Tibial nerve (tissue), 4 donors: ENCODE data around the gene TMIGD2. TPM values are rescaled to one million over a fixed set of nuclear protein-coding genes. Genes with fewer than 3 reads are reported as not detected.

Experiments used
- DNase-seq, 2 donors: peaks; one replicate each; pipeline ENCODE4 v3.0.0-alpha.2; 2019; ENCODE audit warnings: low spot score in 2 of 2
- H3K27ac ChIP-seq, 4 donors: fragments of 200-600 bp; sonication (generic) in 3 of 4; one replicate each; pipeline ENCODE4 v1.5.1; 2017 to 2019; ENCODE audit warnings: mild to moderate bottlenecking in 1 of 4
- H3K27me3 ChIP-seq, 2 donors: fragments of 200-600 bp; sonication (generic) in 1 of 2; one replicate each; pipeline versions ENCODE4 v1.5.1 to v1.6.0; 2017 to 2019
- H3K36me3 ChIP-seq, 3 donors: fragments of 200-600 bp; sonication (generic); one replicate each; pipeline ENCODE4 v1.5.1; 2018 to 2019
- H3K4me1 ChIP-seq, 4 donors: fragments of 200-600 bp; sonication (generic) in 3 of 4; one replicate each; pipeline ENCODE4 v1.5.1; 2017 to 2019
- H3K4me3 ChIP-seq, 4 donors: fragments of 200-600 bp; sonication (generic) in 3 of 4; one replicate each; pipeline ENCODE4 v1.5.1; 2017 to 2019; ENCODE audit warnings: mild to moderate bottlenecking in 1 of 4, moderate library complexity in 1 of 4
- H3K9me3 ChIP-seq, 4 donors: fragments of 200-600 bp; sonication (generic) in 3 of 4; one replicate each; pipeline ENCODE4 v1.5.1; 2017 to 2019
- CTCF ChIP-seq, 5 experiments: fragments of 200-600 bp in 3 of 5; fragments of 450-650 bp in 2 of 5; sonication (generic) in 3 of 5; IDR thresholded peaks; one replicate each; pipeline ENCODE4 v1.5.1; 2016 to 2019; ENCODE audit warnings: antibody characterized with exemption in 5 of 5, mild to moderate bottlenecking in 3 of 5, moderate library complexity in 2 of 5
- EP300 ChIP-seq, 2 donors: sonication (generic); formaldehyde crosslinking; IDR thresholded peaks; one replicate each; pipeline ENCODE4 v1.6.1; 2017; ENCODE audit warnings: antibody characterized with exemption in 2 of 2, mild to moderate bottlenecking in 1 of 2
- POLR2A ChIP-seq, 2 donors: fragments of 450-650 bp; IDR thresholded peaks; one replicate each; pipeline ENCODE4 v1.6.1; 2017; ENCODE audit warnings: antibody characterized with exemption in 2 of 2, mild to moderate bottlenecking in 2 of 2, moderate library complexity in 2 of 2
- WGBS, 2 donors: methylation state at CpG; one replicate each; pipeline ENCODE4 v1.1.5; 2018; 5-methylcytosine and 5-hydroxymethylcytosine counted together
- total RNA-seq, 4 donors: library from RNA; depleted of rRNA; stranded (reverse); fragments of >200 nt; gene quantifications; one replicate each; pipeline ENCODE4 v1.1.0, GENCODE V29; 2016

The TMIGD2 gene
- total RNA-seq, 4 donors from 2014 or later = 0.60 to 7.9 (median 1.2) TPM; not detected in 1

GRCh38 chr19:4303819-4304537 lies 1.8 kb upstream of the TMIGD2 start:
- no peaks in the 10 kb centered on the region for H3K36me3 ChIP-seq
- H3K9me3 ChIP-seq = no peaks in the 10 kb centered on the region
- H3K4me1 ChIP-seq = peaks cover 0 to 9% (median 0%) of the 10 kb centered on the region in 4 donors
- H3K27ac ChIP-seq = no peak overlapping the region
- H3K4me3 ChIP-seq = peak overlapping the region in 2 of 4 donors; percentile 23 to 34
- DNase-seq = no peak
- no peak for TF ChIP-seq EP300 (IDR thresholded peaks at IDR 0.05)
- TF ChIP-seq CTCF (IDR thresholded peaks at IDR 0.05) = no peak
- no peak for TF ChIP-seq POLR2A (IDR thresholded peaks at IDR 0.05)
- WGBS, 2 donors = 48 to 53% methylated on average over 18 of the region's 18 CpGs
- peaks cover 0 to 26% of the 10 kb centered on the region in 2 donors for H3K27me3 ChIP-seq

- no peak overlapping the region for H3K4me3 ChIP-seq
- H3K9me3 ChIP-seq = no peaks in the 10 kb centered on the region
- DNase-seq = no peak
- TF ChIP-seq CTCF (IDR thresholded peaks at IDR 0.05) (no peak), POLR2A (IDR thresholded peaks at IDR 0.05) (no peak), EP300 (IDR thresholded peaks at IDR 0.05) (no peak)
- H3K36me3 ChIP-seq = no peaks in the 10 kb centered on the region
- peaks cover 0 to 9% (median 0%) of the 10 kb centered on the region in 4 donors for H3K4me1 ChIP-seq
- 48 to 52% methylated on average over 13 of the region's 13 CpGs for WGBS, 2 donors
- peaks cover 0 to 34% of the 10 kb centered on the region in 2 donors for H3K27me3 ChIP-seq
- H3K27ac ChIP-seq = no peak overlapping the region
These were observed 473 bp downstream of the TMIGD2 start for GRCh38 chr19:4301590-4302242.

- Histone ChIP-seq H3K9me3 (no peaks in the 10 kb centered on the region), H3K27ac (no peak overlapping the region), H3K4me3 (no peak overlapping the region), H3K4me1 (peaks cover 0 to 9% (median 0%) of the 10 kb centered on the region in 4 donors), H3K27me3 (peaks cover 0 to 45% of the 10 kb centered on the region in 2 donors), H3K36me3 (no peaks in the 10 kb centered on the region)
- 78 to 87% methylated on average over 3 of the region's 3 CpGs for WGBS, 2 donors
- TF ChIP-seq POLR2A (IDR thresholded peaks at IDR 0.05) = no peak
- no peak for TF ChIP-seq EP300 (IDR thresholded peaks at IDR 0.05)
- TF ChIP-seq CTCF (IDR thresholded peaks at IDR 0.05) = no peak
- DNase-seq = no peak
These were observed 1.6 kb downstream of the TMIGD2 start for GRCh38 chr19:4300589-4300988.

- Histone ChIP-seq H3K27ac (no peak overlapping the region), H3K4me1 (no peaks in the 10 kb centered on the region), H3K36me3 (no peaks in the 10 kb centered on the region), H3K4me3 (no peak overlapping the region), H3K27me3 (peaks cover 0 to 39% of the 10 kb centered on the region in 2 donors), H3K9me3 (no peaks in the 10 kb centered on the region)
- WGBS, 2 donors = 78 to 89% methylated on average over 8 of the region's 8 CpGs
- DNase-seq = no peak
- TF ChIP-seq CTCF (IDR thresholded peaks at IDR 0.05) (no peak), POLR2A (IDR thresholded peaks at IDR 0.05) (no peak), EP300 (IDR thresholded peaks at IDR 0.05) (no peak)
These were observed 3.2 kb downstream of the TMIGD2 start for GRCh38 chr19:4298810-4299550.
